Transverse colon (tissue), 3 donors: Measurements from ENCODE around the gene TM6SF1.

Experiments used
- POLR2A ChIP-seq: fragments of 450-650 bp; IDR thresholded peaks from one replicate; pipeline ENCODE4 v1.6.1; 2016; ENCODE audit warnings: antibody characterized with exemption, mild to moderate bottlenecking, moderate library complexity
- TF ChIP-seq, protein P1 (sequence below), 5 experiments: fragments of 200-600 bp in 3 of 5; fragments of 450-650 bp in 2 of 5; sonication (generic) in 3 of 5; IDR thresholded peaks; 1 replicate in 2 of 5; 2 replicates in 3 of 5; pipeline ENCODE4 v1.5.1; 2016 to 2017; ENCODE audit warnings: antibody characterized with exemption in 5 of 5, inconsistent platforms in 3 of 5, mild to moderate bottlenecking in 2 of 5, moderate library complexity in 1 of 5

- TF ChIP-seq, protein P1, sequence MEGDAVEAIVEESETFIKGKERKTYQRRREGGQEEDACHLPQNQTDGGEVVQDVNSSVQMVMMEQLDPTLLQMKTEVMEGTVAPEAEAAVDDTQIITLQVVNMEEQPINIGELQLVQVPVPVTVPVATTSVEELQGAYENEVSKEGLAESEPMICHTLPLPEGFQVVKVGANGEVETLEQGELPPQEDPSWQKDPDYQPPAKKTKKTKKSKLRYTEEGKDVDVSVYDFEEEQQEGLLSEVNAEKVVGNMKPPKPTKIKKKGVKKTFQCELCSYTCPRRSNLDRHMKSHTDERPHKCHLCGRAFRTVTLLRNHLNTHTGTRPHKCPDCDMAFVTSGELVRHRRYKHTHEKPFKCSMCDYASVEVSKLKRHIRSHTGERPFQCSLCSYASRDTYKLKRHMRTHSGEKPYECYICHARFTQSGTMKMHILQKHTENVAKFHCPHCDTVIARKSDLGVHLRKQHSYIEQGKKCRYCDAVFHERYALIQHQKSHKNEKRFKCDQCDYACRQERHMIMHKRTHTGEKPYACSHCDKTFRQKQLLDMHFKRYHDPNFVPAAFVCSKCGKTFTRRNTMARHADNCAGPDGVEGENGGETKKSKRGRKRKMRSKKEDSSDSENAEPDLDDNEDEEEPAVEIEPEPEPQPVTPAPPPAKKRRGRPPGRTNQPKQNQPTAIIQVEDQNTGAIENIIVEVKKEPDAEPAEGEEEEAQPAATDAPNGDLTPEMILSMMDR (IDR thresholded peaks at IDR 0.05), result no peak
- no peak for TF ChIP-seq POLR2A
Observed at GRCh38 chr15:83090465-83090864, 17.0 kb upstream of the TM6SF1 start.
